Mononuclear cell (primary cell): ENCODE data around the gene SEH1L. TPM values are rescaled to one million over a fixed set of nuclear protein-coding genes. Genes with fewer than 3 reads are reported as not detected.

ENCODE experiments used
- H3K27me3 ChIP-seq: 2 replicates; pipeline ENCODE4 v1.6.0; 2011; ENCODE audit warnings: low read length, control low read depth; ENCODE audit not compliant: insufficient read depth
- H3K4me1 ChIP-seq: 2 replicates; pipeline ENCODE4 v1.5.1; 2011; ENCODE audit warnings: mild to moderate bottlenecking, low read length, control low read depth; ENCODE audit not compliant: insufficient read depth
- H3K4me3 ChIP-seq: 2 replicates; pipeline ENCODE4 v1.5.1; 2011; ENCODE audit warnings: mild to moderate bottlenecking, low read length, moderate library complexity
- H3K9me3 ChIP-seq: 2 replicates; pipeline ENCODE4 v1.5.1; 2011; ENCODE audit warnings: low read depth, mild to moderate bottlenecking, control low read depth, low read length
- total RNA-seq: library from RNA; depleted of rRNA; stranded (reverse); fragments of >200 nt; gene quantifications from one replicate; pipeline ENCODE4 v1.2.3, GENCODE V29; 2012

SEH1L gene
- total RNA-seq, 1 donor: 17.1 TPM

DNA sequence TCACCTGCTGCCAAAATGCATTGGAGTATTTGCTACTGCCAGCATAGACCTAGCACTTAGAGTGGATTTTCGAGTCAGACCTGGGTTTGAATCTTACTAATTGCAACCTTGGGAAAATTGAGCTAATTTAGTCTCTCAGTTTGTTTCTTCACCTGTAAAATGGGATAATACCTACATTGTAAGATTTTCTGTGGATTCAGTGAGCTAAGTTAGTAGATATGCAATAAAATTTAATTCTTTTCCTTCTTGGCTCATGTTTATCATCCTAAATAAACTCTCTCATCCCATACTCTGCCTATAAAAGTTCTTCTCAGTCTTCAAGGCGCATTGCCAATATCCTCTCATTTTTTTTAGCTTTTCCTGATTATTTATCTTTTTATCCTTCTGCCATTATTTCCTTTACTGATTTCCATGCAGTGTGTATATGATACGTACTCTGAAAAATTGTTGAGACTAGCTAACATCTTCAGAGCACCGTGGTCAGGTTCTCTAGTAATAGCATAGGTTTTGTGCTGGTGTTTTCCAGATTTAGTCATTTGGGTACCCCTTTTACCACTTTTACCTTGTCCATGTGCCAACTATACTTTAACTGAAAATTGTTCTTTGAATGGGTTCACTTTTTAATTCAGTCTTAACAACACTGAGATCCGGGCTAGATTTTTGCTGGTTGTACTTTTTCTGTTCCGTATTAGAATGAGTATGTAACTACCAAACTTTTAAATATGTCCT, 50.7 kb downstream of the SEH1L start:
- no peaks in the 10 kb centered on the region for H3K9me3 ChIP-seq
- H3K4me1 ChIP-seq: peaks cover under 1% of the 10 kb centered on the region
- H3K27me3 ChIP-seq: no peaks in the 10 kb centered on the region
- no peak overlapping the region for H3K4me3 ChIP-seq

DNA sequence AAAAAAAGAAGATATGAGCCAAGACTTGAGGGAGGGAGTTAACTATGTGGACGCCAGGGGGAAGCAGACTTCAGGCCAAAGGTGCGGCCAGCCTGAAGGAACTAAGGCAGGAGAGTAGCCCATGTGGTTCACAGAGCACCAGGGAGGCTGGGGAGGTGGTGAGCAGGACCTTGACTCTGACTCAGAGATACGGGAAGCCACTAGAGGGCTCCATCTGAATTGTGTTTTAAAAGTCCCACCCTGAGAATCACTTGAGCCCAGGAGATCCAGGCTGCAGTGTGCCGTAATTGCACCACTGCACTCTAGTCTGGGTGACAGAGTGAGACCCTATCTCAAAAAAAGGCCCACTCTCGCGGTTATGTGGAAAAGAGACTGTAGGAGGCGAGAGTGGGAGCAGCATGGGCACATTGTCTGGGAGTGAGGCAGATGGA, 55.7 kb downstream of the SEH1L start:
- no peaks in the 10 kb centered on the region for H3K27me3 ChIP-seq
- H3K9me3 ChIP-seq: no peaks in the 10 kb centered on the region
- H3K4me3 ChIP-seq: no peak overlapping the region
- H3K4me1 ChIP-seq: peaks cover 9% of the 10 kb centered on the region

DNA sequence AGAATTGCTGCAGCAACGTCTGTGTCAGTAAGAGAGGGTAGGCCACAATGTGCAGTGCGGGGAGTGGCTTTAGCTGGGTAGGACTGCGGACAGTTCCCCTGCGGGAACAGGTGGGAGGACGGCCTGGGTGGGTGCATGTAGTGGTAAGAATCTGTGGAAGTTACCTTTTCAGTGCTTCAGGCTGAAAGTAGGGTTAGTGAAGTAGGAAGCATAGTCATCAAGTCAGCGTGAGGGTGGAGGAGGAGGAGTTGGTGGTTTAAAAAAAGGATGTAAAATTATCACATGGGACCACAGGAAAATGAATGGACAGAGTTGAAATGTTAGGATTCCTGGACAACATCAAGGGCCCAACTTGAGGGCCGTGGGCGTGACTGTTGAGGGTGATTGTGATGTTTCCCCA, 56.6 kb downstream of the SEH1L start:
- Histone ChIP-seq H3K9me3 (no peaks in the 10 kb centered on the region), H3K4me3 (no peak overlapping the region), H3K4me1 (peaks cover 9% of the 10 kb centered on the region), H3K27me3 (no peaks in the 10 kb centered on the region)

DNA sequence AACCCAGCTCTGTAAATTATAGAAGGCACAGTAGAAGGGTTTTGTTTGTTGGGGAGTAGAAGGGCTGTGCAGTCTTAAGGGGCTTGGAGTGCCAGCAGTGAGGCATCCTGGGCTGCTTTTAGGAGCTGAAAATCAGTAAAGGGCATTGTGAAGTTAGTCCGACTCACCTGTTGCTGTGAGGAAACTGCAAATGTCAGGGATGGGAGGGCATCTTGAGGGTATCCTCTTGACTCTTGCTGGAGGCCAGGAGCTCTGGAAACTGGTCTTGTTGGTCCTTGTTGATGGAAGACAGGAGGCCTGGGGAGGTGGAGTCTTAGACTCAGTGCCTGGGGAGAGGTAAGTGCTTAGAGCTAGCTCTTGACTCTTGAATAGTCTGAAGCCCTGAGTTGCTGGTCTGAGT, 57.5 kb downstream of the SEH1L start:
- H3K9me3 ChIP-seq: no peaks in the 10 kb centered on the region
- H3K4me1 ChIP-seq: peaks cover 9% of the 10 kb centered on the region
- no peaks in the 10 kb centered on the region for H3K27me3 ChIP-seq
- no peak overlapping the region for H3K4me3 ChIP-seq

DNA sequence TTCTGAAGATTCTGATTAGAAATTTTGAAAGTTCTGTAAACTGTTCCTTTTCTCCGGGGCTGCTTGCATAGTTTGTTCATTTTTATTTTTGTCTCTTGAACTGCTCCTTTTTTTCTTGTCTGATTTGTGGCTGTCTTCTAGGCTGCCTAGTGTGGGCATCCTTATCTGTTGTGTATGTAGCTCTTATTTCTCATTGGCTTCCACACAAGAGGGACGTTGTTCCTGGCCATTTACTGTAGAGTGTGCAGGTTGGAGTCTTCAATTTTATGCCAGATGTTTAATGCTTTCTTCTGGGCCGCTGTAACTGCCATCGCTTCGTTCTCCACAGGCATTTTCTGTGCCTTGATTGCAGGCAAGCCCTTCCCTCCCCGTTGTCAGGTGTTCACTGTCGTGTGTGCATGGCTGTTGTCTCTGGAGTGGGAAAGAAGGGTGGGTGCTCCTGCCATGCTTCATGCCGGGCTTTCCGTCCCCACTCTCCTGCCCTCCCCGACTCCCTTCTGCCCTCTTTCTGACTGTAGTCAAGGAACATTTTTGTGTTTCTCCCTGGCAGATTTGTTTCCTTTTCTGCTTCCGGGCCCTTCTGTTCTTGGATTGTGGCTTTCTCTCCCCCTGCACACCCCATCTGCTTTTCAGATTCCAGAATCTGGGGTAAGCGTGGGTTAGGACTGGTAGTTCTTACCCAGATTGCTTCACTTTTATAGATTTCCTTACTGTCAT, 58.9 kb downstream of the SEH1L start:
- Histone ChIP-seq H3K4me1 (peaks cover 9% of the 10 kb centered on the region), H3K4me3 (no peak overlapping the region), H3K9me3 (no peaks in the 10 kb centered on the region), H3K27me3 (no peaks in the 10 kb centered on the region)

DNA sequence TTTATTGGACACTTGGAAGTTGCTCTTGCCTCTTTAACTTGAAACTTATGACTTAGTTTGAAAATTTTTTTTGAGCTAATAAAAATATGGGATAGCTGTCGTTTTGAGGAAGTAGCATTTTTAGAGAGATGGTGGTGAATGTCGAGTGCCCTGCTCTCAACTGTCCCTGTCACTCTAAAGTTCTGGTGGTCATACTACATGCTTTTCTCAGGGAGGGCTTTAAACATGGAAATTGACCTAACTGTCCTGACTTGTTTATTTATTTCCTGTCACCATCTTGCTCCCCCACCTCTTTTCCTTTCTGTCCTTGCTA, 59.4 kb downstream of the SEH1L start:
- Histone ChIP-seq H3K9me3 (no peaks in the 10 kb centered on the region), H3K27me3 (no peaks in the 10 kb centered on the region), H3K4me3 (no peak overlapping the region), H3K4me1 (peaks cover 9% of the 10 kb centered on the region)

DNA sequence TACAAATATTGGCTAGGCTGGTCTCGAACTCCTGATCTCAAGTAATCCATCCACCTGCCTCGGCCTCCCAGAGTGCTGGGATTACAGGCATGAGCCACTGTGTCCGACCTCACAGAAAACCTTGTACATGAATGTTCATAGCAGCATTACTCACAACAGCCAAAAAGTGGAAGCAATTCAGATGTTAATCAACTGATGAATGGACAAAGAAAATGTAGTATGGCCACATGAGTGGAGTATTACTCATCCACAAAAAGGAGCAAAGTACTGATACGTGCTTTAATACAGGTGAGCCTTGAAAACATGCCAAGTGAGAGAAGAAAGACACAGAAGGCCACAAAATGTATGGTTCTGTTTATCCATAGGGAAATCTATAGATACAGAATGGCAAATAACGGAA, 63.9 kb downstream of the SEH1L start:
- Histone ChIP-seq H3K4me1 (peaks cover 4% of the 10 kb centered on the region), H3K4me3 (no peak overlapping the region), H3K9me3 (no peaks in the 10 kb centered on the region), H3K27me3 (no peaks in the 10 kb centered on the region)

DNA sequence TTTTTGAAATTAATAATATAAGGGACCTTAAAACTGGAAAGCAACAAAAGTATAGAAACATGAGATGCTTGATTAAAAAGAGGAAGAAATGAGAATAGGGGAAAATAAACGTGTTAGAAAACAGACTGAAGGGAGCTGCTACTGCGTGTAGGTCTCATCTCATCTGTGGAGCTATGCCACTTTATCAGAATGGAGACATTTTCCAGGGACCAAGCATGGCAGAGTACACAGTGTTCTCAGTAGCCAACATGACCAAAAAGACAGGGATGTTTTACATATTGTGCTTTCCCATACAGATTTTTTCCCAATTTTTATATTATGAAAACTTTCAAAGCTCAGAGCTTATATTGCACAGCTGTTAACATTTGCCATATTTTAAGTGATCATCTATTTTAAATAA, 66.4 kb downstream of the SEH1L start:
- Histone ChIP-seq H3K27me3 (no peaks in the 10 kb centered on the region), H3K9me3 (no peaks in the 10 kb centered on the region), H3K4me1 (no peaks in the 10 kb centered on the region), H3K4me3 (no peak overlapping the region)

DNA sequence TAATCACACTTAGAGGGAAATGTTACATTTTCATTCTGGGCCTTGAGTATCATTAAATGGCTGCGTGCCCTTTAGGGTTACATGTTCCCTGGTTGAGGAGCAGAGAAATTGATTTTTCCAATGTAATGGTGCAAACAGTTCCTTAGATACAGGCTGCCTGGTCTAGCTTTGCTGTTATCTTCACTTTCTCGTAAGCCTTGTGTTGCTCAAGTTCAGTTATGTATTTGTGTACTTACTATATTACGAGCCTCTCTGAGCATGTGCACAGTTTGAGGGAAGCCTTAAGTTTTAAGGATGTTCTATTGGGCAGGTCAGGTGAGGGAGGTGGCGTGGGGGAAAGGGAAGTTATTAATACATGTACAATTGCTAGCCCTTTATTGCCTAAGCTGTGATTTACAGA, 67.0 kb downstream of the SEH1L start:
- H3K27me3 ChIP-seq: no peaks in the 10 kb centered on the region
- no peak overlapping the region for H3K4me3 ChIP-seq
- H3K9me3 ChIP-seq: no peaks in the 10 kb centered on the region
- H3K4me1 ChIP-seq: no peaks in the 10 kb centered on the region

DNA sequence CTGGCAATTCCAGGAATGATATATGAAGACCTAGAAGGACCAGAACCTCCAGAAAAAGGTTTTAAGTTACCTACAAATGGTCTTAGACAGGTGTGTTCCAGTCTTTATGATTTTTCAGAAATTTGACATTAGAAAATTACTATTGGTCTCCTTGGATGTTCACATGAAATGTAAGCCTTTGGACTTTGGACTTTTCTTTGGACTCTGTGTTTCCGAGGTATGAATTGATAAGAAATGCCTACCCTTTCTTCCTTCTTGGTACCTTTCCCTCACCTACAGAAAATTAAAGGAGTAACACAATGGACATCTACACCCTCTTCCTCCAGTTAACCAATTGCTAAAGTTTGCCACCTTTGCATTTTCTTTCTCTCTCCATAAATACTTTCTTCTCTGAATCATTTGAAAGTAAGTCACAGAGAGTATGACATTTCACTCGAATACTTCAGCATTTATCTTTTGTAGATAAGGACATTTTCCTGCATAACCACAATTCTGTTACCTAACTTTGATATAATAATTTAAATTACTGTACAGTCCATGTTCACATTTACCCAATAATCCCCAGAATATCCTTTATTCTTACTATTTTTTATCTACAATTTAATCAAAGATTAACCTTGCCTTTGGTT, 69.5 kb downstream of the SEH1L start:
- no peaks in the 10 kb centered on the region for H3K27me3 ChIP-seq
- no peaks in the 10 kb centered on the region for H3K4me1 ChIP-seq
- H3K9me3 ChIP-seq: no peaks in the 10 kb centered on the region
- no peak overlapping the region for H3K4me3 ChIP-seq

DNA sequence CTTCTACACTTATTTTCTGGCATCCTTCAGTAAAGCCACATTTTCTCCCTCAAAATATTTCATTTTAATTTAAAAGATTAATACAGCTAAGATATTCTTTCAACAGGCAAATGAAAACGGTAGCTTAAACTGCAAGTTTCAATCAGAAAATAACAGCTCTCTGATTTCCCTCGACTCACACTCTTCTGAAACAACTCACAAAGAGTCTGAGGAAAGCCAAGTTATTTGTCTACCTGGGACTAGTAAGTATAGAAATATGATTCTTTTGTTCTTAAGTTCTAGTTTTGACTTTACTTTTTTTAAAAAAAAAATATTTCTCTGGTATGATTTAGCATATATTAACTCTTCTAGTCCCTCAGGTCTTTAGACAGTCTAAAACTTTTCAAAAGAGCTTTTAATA, 70.6 kb downstream of the SEH1L start:
- no peak overlapping the region for H3K4me3 ChIP-seq
- no peaks in the 10 kb centered on the region for H3K9me3 ChIP-seq
- no peaks in the 10 kb centered on the region for H3K27me3 ChIP-seq
- no peaks in the 10 kb centered on the region for H3K4me1 ChIP-seq

DNA sequence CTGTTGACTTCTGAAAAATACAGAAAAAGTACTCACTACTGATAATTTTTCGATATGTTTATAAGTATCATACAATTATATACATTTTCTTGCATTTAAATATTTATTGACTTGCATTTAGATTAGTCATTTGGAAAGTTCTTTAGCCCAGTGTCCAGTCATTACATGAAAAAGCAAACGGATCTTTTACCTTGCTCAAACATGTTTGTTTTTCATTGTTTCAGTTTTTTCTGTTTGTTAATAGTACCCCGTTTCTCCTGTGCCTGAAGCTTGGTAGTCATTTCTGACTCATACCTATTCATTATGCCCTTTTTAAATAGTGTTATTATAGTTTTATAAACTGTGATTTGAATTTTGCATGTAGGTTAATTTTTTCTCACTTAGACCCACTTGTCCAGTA, 71.5 kb downstream of the SEH1L start:
- Histone ChIP-seq H3K4me3 (no peak overlapping the region), H3K27me3 (no peaks in the 10 kb centered on the region), H3K9me3 (no peaks in the 10 kb centered on the region)

DNA sequence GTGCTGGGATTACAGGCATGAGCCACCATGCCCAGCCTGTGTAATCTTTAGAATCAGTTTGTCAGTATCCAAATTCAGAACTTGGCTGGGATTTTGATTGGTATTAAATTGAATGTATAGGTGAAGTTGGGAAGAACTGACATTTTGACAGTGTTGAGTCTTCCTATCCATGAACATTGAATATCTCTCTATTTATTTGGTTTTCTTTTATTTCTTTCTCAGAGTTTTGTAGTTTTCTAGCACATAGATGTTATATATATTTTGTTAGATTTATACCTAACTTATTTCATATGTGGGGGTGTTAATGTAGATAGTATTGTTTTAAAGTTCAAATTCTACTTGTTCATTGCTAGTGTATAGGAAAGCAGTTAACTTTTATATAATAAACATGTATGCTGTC, 74.8 kb downstream of the SEH1L start:
- Histone ChIP-seq H3K4me3 (no peak overlapping the region), H3K9me3 (no peaks in the 10 kb centered on the region), H3K4me1 (no peaks in the 10 kb centered on the region), H3K27me3 (no peaks in the 10 kb centered on the region)

More for the DNA sequence above, 71.5 kb downstream of the SEH1L start:
- no peaks in the 10 kb centered on the region for H3K4me1 ChIP-seq

DNA sequence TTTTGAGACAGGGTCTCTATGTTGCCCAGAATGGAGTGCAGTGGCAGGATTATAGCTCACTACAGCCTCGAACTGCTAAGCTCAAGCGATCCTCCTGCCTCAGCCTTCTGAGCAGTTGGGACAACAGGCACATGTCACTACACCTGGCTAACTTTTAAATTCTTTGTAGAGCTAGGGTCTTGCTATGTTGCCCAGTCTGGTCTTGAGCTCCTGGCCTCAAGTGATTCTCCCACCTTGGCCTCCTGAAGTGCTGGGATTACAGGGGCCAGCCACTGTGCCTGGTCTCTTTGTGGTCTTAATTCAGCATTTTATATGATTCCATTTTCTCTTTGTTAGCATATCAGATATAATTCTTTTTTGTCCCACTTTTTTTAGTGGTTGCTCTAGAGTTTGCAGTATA, 77.4 kb downstream of the SEH1L start:
- no peaks in the 10 kb centered on the region for H3K9me3 ChIP-seq
- no peak overlapping the region for H3K4me3 ChIP-seq
- no peaks in the 10 kb centered on the region for H3K4me1 ChIP-seq
- no peaks in the 10 kb centered on the region for H3K27me3 ChIP-seq

DNA sequence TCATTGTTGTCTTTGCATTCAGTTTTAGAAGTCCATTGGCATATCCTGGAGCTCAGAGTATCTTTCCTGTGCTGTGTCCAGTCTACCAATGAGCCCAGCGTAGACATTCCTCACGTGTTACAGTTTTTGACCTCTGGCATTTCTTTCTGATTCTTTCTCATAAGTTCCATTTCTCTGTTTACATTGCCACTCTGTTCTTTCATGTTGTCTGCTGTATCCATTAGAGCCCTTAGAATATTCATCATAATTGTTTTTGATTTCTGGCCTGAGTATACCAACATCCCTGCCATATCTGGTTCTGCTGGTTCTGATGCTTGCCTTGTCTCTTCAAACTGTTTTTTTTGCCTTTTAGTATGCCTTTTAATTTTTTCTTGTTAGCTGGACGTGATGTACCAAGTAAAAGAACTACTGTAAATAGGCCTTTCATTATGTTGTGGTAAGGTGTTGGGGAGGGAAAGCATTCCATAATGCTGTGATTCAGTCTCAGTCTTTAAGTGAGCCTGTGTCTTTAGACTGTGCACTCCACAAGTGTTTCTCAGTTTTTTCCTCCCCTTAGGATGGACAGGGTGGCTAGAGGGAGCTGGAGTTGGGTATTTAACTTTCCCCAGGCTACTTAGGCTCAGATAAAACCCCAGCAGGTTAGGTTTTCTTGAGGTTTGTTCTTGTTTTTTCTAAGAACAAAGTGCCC, 78.9 kb downstream of the SEH1L start:
- no peaks in the 10 kb centered on the region for H3K9me3 ChIP-seq
- H3K4me3 ChIP-seq: no peak overlapping the region
- no peaks in the 10 kb centered on the region for H3K4me1 ChIP-seq
- H3K27me3 ChIP-seq: no peaks in the 10 kb centered on the region
